Nucleus accumbens (tissue), 56 donors: Measurements from ENCODE around the gene CRYAB.

ENCODE experiments used
- DNase-seq, 56 donors: peaks; one replicate each; lab custom pipeline; 2025; lab: John Stamatoyannopoulos, UW

CRYAB gene, protein sequence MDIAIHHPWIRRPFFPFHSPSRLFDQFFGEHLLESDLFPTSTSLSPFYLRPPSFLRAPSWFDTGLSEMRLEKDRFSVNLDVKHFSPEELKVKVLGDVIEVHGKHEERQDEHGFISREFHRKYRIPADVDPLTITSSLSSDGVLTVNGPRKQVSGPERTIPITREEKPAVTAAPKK

DNA sequence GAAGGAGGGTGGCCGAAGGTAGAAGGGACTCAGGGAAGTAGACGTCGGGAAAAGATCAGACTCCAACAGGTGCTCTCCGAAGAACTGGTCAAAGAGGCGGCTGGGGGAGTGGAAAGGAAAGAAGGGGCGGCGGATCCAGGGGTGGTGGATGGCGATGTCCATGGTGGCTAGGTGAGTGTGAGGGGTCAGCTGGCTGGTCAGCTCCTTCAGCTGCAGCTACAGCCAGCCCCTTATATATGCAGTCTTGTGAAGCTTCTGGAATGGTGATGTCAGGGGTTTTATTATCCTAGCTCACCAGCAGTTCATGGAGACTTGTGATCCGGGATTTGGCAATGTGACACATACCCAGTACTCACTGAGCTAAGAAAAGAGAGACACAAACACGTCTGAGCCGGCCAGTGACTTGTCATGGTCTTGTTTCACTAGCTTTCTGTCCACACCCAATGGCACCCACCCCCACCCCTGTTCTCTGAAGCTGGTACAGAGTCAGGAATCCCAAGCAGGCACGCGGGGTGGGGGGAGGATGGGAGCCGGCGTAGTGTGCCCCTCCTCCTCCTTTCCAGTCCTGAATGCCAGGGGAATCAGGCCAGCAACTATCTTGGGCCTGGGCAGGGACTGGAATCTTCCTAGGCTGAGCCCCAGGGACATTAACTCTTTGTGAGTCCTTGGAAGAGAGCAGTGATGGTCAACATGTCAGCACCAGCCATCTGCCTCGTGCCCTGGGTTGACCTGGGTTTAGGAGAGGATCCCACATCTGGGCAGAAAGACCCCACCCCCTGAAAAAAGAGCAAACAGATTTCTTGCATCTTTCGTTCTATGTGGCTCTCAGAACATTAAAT, at the start of gene CRYAB:
CRYAB (minus strand) TSS at position 208 of the 839 bp plus-strand sequence; CDS start at position 162, 46 bp downstream.
- DNase-seq, result peak; percentile 31 to 99 (median 90)

DNA sequence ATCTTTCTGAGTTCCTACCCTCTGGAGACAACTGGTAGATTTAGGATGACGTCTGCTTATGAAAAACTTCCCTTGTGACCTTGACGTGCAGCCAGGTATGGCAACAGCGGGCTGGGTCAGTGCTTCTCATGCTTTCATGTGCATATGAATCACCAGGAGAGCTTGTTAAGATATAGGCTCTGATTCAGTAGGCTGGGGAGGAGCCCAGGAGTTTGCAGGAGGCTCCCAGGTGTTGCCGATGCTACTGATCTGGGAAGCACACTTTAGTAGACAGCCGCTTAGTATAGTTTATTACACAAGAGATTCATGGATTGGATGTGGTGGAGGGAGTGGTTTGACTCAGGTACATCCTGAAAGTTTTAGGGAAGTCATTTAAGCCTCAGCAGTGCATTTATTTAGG, 49.3 kb upstream of the CRYAB start:
- no peak for DNase-seq

DNA sequence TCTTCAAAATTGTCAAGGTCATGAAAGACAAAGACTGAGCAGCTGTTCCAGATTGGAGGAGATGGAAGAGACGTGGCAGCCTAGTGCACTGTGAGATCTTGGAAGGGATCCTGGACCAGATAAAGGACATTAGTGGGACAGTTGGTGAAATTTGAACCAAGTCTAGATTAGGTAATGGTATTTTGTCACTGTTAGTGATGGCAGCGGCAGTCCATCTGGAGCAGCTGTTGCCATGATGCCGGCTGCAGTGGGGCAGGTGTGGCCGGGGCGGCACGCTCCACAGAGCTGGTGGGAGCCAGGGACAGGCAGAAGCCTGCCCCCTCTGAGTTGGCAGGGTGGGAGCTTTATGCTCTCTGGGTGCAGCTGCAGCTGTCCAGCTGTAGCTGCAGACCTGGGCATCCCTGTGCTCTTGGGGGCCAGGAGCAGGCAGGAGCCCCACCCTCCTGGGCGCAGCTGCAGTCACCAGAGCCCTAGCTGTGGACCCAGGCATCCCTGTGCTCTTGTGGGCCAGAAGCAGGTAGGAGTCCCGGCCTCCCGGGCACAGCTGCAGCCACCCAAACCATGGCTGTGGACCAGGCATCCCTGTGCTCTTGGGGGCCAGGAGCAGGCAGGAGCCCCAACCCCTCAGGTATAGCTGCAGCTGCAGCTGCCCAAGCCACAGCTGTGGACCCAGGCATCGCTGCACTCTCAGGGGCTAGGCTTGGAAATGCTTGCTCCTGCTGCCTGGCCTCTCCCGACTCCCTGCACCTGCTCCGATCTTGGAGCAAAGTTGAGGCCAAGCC, 46.3 kb upstream of the CRYAB start:
- no peak for DNase-seq

DNA sequence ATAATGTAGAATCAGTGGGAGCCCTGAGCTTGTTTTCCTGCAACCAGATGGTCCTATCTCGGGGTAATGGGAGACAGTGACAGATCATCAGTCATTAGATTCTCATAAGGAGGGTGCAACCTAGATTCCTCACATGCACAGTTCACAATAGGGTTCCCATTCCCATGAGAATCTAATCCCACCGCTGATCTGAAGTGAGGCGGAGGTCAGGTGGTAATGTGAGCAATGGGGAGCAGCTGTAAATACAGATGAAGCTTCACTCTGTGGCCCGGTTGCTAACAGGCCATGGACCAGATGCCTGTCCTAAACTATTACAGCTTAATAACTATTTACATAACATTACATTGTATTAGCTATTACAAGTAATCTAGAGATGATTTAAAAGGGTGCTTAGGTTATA, 42.6 kb upstream of the CRYAB start:
- no peak for DNase-seq

DNA sequence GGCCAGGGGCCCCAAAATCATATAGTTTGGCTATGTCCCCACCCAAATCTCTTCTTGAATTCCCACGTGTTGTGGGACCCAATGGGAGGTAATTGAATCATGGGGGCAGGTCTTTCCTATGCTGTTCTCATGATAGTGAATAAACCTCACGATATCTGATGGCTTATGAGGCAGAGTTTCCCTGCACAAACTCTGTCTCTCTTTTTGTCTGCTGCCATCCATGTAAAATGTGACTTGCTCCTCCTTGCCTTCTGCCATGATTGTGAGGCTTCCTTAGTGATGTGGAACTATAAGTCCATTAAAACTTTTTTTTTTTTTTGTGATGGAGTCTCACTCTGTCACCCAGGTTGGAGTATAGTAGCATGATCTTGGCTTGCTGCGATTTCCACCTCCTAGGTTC, 40.0 kb upstream of the CRYAB start:
- DNase-seq, result no peak

DNA sequence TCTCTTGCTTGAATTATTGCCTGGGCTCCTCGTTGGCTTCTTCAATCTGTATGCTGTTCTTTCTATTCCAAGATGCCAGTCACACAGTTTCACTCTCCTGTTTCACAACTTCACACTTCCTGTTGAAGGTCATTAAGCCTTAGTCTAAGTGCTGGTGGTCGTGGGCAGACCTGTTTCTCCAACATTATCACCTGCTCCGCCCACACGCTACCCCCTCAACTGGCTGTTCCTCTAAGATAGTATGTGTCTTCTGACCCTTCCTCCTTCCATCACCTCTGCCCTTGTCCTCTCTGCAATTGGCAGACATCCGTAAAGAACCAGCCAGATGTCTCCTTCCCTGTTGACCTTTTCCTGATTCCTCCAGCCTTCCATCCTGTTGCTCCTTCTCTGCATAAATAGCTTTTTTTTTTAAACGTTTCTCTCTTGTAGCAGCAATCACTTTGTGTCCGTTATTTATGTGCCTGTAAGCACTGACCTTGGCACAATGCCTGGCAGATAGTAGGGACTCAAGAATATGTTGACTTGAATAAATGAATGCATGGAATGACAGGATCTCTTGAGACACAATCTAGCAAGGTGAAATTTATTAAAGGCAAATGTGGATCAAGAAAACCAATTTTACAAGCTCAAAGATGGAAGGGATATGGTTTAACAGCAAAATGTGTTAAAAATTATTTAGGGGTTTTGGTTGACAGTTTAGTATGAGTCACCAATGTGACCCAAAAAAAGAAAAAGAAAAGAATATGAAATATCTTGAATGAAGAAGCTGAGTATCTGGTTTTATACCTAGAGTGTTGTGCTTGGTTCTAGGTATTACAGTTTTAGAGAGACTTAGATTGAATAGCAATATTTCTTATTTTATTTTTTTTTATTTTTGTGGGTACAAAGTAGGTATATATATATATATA, 38.2 kb upstream of the CRYAB start:
- no peak for DNase-seq

DNA sequence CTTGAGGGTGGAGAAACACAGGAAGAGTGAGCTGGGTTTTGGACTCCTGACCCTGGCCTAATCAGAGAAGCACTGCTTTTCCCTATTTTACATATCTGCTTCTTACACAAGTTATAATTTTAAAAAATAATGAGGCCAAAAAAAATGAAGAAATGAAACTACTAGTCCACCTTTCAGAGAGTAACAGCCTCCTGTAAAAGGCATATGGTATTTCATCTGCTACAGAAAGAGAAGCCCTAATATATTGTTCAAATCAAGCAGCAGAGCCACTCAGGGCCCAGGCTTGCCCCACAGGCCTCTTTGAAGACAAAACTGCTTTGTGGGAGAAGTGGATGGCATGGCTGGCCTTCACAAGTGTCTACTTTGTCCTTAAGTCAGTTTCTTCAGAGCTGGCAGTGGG, 35.6 kb upstream of the CRYAB start:
- DNase-seq, result no peak

DNA sequence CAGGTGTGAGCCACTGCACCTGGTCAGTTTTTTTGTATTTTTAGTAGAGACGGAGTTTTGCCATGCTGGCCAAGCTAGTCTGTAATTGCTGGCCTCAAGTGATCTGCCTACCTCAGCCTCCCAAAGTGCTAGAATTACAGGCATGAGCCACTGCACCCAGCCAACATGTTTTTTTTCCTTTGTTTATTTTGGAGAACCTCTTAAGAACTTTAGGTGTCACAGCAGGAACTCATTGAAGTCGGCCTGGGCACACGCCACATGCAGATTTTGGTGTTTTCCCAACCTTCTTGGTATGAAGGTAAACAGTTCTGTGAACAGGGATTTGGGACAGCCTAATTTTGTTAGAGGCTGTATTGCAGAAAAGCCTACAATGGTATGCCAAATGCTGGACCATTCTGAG, 34.9 kb upstream of the CRYAB start:
- DNase-seq, result no peak

DNA sequence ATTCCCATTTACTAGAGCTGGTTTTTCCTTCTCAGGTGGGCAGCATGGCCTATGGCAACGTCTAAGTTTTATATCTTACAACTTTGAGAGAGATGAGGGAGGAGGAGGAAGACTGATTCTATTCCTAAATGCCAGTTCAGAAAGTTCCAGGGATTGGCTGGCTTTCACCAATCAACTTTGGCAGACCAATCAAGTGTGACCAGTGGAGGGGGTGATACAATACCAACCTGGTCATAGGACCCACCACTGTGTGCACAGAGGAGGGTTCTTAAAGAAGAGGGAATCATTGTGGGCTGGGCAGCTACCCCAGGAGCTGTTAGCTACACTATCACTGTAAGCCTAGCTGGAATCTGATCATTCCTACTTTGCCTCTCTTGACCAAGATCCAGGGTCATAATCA, 33.6 kb upstream of the CRYAB start:
- no peak for DNase-seq

DNA sequence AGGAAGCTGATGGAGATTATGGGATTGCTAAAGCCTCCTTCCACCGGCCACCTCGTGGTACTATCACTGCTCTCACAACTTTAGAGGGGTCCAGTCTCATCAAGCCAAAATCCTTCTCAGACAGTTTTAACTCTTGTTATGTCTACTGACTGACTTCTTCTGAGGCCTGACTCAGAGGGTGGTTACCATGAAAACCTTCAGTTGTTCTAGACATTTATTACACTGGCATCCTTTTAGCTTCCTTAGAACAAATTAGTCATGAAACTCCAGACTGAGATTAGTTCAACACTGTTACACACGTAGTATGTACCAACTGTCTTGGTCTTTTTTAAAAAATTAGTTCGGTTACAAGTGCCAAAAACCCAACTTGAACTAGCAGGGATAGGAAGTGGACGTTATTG, 33.1 kb upstream of the CRYAB start:
- peak in 1 of 56 donors; percentile 23 for DNase-seq

DNA sequence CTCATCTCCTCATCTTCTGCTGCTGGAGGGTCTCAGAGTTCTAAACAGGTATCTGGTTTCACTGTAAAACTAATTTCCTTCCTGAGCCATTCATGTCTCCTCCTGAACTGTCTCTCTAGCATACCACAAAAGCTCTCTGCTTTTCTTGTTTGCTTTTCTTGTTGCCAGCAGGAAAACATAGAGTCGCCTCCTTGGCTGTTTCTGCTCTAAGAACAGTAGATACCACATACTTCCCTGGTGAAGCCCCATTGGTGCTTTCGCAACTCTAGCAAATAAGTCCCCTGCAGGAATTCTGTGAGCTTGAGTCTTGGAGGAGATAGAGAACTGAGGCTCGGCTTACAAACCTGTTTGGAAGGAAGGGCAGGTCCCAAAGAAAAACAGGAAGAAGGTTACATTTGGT, 32.6 kb upstream of the CRYAB start:
- no peak for DNase-seq

DNA sequence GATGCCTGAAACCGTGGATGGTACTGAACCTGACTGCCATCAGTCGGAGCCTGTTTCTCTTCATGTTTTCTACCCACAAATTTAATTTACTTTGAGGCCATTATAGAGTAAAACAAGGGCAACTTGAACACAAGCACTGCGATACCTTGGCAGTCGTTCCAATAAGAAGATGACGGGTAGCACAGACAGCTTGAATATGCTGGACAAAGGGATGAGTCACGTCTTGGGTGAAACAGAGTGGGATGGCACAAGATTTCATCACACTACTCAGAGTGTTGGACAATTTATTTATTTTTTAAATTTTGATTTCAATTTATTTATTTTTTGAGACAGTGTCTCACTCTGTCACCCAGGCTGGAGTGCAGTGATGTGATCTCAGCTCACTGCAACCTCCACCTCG, 31.3 kb upstream of the CRYAB start:
- DNase-seq, result no peak

DNA sequence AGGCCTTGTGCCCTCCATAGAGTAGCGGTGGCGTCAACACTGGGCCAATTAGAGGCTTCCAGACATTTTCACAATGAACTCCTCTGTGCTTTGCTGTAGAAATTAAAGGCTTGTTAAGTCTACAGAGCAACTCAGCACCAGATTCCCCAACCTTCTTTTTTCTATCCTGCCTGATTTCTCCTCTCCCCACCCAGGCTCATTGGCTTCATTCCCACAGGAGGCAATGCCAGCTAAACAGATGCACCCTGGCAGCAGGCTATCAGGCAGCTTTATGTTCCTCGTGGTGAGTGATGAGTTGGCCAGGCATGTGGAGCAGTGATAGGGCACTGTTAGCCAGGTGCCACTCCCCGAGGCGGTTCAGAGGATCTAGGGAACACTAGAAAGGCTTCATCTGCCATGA, 30.4 kb upstream of the CRYAB start:
- DNase-seq, result peak in 20 of 56 donors; percentile 21 to 67 (median 42)

DNA sequence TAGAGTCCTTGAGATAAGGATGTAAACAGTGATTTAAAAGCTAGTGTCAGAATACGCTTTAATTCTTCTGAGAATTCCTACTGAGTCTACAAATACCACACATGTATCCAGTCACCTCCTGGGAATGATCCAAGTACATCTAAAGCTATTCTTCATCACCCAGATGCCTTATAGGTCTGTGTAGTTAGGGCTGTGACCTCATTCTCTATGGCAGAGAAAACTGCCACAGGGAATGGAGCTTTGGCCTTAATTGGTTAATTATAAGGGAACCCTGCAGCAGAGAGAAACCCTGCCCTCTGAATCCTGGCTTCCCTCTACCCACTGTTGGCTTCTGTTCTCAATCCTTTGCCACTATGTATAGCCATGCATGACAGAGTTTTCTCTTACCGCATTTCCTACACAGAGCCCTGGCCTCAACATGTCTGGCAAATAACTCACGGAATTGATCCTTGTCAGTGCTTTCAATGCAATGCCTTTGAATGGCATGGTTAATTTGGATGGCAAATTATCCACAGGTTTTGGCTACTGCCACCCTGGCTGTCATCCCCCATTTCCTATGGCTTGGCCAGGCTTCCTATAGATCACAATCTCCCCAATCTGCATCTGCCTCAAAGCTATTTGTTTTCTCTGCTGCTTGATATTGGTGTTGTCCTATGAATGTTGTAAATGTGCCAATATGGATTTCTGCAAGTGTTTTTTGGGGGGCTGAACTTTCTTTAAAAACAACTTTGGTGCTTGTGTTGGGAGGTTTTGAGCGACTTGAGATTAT, 28.4 kb upstream of the CRYAB start:
- peak in 1 of 56 donors; percentile 19 for DNase-seq

DNA sequence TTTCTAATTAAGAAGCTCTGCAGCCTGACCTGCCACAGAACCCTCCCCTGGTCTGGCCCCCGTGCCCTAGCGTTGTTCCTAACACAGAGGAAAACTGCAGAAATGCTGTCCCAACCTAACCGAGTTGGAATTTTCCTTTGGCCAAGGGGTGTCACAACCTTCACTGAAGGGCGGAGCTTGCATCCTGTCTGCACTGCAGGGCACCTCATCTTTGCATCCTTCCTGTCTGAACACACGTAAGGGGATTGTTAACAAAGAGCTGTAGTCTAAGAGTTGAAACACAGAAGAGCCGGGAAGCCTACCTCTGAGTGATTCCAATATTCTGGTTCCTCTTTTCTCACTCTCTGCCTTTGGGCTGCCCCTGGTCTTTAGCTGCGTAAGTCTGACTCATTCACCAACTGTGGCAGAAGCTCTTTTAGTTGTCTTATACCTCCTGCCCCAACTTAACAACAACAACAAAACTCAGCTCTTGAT, 27.2 kb upstream of the CRYAB start:
- peak in 6 of 56 donors; percentile 10 to 66 (median 32) for DNase-seq

DNA sequence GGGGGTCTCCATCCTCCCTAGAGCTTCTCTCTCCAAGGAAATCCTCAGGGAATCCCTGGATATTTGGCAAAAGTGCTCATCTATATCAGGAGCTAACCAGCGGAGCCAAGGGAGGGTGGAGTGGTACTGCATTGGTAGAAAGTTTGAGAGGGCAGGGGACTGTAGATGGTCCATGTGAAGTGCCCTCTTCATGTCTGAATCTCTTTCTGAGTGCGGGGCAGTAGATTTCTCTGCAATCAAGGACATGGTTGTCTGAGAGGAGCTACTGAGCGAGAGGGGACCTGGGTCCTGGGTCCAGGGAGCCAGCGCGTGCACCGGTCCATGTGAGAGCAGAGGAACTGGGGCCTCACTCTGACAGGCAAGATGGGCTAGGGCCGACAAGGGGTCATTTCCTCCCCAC, 26.3 kb upstream of the CRYAB start:
- peak in 5 of 56 donors; percentile 30 to 71 (median 49) for DNase-seq

DNA sequence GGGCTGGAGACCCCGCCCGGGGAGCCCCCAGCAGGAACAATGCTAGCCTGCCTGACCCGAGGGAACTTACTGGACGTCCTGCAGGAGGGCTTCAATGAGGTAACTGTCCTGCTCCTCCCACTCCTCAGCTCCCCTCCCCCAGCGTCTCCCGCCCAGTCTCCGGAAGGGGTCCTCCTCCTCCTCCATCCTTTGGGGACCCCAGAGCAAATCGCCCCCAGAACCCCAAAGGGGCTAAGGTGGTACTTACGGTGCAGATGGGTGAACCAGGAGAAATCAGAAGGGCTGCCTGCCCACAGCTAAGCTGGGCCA, 25.8 kb upstream of the CRYAB start:
- DNase-seq, result peak in 7 of 56 donors; percentile 49 to 84 (median 61)

DNA sequence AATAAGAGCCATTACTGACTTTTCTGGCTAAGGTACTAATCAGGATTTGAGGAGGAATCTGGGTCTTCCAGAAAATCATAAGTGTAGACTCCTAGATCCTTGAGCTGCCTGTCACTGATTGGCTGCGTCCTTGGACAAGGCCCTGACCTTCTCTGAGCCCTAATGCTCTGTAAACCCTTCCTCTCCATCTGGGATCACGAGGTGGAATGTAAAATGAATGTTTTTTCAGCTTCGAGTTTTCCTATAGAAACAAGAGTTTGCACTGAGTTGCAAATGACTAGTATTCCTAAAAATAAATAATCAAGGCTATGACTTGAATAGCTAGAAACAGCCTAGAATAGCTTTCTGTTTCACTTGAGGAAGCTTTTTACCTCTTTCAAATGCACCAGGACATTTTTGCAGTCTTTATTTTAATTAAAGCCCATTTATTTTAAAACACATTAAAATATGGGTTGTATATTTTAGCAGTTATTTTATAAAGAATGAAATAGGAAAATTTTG, 24.5 kb upstream of the CRYAB start:
- DNase-seq, result no peak

DNA sequence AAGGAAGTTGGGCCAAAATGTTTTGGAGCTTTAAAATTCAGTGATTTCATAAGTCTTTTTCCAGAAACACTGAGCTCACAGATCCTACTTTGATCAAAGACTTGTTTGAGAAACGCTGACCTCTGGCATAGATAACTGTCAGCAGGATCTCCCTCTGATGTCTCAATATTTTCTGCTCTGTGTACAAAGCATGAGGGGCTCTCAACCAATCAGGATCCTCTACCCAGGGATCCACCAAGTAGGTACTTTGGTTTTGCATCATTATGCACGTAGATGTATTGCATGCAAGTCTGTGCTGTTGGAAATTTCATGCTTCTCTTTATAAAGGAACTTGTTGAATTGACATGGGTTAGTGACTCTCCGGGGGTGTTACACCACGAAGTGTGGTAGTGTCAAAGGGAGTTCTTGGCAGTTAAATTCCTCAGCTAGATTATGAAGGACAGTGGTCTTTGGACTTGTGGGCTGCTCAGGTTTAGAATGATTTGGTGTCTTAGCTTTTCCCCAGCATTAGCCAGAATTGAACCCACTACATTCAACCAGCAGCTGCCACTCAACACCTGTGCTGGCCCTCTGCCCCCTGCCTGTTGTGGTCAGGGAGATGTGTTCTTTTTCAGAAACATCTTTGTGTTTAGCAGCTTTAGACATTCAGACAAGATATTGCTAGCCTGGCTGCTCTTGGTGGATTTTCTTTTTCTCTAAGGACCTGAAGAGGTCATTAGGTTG, 23.9 kb upstream of the CRYAB start:
- DNase-seq, result peak in 1 of 56 donors; percentile 10
